HG03103 (cell line): ENCODE results near the gene ROCK1.
"Not testable (repeated sequence)": the region's sequence is repeated elsewhere in the genome, so short reads cannot be mapped to it uniquely, and the experiment has no call there.

Experiments
- ATAC-seq: cut with Tn5 transposase; IDR thresholded peaks from one replicate; pipeline ENCODE4 v1.9.1; 2021; ENCODE audit warnings: low read depth; ENCODE audit not compliant: unreplicated experiment

ROCK1 gene

DNA sequence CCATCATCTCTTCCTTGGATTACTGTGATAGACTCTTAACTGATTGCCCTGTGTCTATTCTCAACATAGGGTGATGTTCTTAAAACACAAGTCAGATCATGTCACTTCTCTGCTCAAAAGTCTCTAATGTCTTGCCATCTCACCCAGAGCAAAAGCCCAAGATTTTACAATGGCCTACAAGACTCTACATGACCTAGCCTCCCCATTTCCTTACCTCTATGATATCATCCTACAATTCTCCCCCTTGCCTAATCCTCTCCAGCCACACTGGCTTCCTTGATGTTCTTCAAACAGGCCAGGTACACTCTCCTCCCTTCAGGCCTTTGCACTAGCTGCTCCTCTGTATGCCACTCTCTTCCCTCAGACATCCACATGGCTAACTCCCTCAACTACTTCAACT, 55.1 kb downstream of the ROCK1 start:
- ATAC-seq, result no peak

DNA sequence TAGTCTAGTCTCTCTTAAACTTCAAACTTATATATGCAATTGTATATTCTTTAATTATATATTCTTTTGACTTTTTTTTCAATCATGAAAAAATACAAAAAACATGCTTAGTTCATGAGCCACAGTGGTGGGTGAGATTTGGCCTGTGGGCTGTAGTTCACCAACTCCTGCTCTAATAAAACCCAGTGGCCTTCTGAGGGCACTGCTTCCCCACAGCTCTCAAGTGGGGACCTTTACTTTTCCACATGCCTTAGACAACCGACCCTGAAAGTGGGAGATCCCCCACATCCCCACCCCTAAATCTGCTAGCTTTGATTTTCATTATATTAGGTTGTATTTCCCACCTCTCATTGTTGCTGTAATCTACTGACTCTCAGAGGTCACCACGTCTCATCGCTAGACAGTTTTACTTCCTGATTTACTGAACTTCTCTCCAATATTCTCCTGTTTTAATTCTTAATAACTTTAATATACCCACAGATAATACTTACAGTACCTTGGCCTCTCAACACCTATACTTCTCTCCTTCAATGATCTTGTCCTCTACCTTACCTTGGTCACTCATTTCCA, 57.3 kb downstream of the ROCK1 start:
- ATAC-seq, result no peak

DNA sequence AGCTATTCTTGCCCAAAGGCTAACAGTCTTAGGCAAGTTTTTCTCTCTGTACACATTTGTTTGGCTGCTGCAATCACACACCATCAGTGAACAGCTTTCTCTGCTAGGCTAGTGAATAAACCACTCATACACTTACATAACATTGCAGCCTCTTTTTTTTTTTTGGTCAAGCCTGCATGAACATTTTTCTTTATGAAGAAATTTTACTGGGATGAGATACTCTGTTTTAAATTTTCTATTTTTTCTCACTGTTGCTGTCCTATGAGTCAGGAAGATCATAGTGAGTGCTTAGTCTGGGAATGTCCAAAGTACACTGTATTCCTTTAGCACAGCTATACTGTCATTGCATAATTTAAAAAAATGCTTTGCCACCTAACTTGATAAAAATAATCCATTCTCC, 58.5 kb downstream of the ROCK1 start:
- ATAC-seq, result no peak

DNA sequence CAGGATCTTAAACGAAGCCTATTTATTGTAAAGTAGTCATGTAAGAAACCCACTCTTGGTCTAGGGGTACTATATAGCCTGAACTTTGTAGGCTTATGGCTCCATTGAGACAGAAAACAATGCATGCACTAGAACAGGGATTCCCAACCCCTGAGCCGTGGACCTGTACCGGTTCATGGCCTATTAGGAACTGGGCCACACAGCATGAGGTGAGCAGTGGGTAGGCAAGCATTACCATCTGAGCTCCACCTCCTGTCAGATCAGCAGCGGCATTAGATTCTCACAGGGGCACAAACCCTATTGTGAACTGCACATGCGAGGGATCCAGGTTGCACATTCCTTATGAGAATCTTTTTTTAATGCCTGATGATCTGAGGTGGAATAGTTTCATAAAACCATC, 59.2 kb downstream of the ROCK1 start:
- no peak for ATAC-seq

DNA sequence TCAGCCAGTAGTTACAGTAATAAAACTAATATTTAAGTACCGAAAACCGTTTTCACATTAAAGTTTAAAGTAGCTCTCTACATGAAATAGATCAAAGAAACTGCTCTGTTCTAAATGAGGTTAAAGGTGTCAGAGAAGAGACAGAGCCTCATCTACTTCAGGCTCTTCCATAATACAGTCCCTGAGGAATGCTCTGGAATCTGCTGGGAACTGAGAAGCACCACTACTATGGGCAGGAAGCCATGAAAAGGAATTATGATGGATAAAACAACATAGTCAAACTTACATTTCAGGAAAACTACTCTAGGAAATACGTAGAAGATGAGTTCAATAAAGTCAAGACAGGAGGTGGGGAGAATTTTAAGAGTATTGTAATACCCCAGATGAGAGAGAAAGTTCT, 60.0 kb downstream of the ROCK1 start:
- no peak for ATAC-seq

DNA sequence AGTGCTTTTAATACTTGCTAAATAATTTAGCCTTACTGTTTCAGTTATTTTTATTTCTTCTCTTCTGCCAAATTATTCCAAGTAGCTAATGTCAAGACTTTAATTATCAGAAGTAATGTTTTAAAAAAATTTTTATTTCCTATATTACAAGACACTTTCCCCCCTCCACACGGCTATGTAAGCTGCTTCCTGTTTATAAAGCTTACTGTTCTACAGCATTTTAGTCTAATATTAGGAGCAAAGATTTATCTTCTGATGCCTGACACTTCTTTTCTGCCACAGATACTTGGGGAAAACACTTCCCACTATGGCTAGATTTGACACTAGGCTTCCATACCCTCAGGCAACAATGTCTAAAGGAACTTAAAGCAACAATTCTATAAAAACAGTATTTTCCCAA, 62.3 kb downstream of the ROCK1 start:
- no peak for ATAC-seq

DNA sequence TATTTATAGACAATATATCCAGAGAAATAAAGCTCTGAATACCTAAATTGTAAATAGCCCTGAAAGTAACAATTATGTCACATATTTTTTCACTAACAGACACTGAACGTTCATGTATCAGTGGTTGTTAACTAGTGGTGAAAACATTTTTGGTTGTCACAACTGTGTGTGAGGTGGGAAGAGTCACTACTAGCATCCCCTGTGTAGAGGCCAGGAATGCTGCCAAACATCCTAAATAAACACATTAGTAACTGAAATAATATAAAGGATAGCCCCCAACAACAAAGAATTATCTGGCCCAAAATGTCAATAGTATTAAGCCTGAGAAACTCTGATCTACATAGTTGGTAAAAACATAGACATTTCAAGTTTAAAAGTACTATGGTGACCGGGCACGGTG, 64.5 kb downstream of the ROCK1 start:
- no peak for ATAC-seq

DNA sequence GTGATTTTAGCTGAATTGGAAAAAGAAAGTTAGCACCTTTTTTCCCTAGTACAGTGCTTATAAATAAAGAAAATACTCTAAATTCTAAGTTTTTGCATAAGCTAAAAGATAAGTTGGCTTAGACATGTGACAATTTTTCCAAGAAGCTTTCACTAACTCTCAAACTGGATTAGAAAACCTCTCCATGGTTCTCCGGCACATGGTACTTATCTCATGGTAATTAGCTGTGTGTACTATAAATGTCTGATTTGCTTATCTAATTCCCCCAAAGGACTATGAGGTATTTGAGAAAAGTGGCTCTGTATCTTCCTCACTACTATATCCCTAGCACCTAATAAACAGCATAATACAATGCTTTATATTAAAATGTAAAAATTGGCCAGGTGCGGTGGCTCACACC, 71.1 kb downstream of the ROCK1 start:
- ATAC-seq, result no peak

GRCh38 chr18:21038201-21038600, 73.4 kb downstream of the ROCK1 start:
- ATAC-seq, result no peak

DNA sequence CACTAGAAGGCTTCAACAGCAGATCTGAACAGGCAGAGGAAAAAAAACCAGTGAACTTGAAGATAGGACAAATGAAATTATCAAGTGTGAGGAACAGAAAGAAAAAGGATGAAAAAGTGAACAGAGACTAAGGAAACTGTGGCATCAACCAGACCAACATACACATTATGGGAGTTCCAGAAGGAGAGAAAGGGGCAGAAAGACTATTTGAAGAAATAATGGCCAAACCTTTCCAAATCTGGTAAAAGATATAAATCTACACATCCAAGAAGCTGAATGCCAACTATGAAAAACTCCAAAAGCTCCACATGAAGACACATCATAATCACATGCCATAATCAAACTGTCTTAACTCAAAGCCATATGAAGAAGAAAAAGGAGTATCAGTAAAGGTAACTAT, 79.8 kb downstream of the ROCK1 start:
- no peak for ATAC-seq

DNA sequence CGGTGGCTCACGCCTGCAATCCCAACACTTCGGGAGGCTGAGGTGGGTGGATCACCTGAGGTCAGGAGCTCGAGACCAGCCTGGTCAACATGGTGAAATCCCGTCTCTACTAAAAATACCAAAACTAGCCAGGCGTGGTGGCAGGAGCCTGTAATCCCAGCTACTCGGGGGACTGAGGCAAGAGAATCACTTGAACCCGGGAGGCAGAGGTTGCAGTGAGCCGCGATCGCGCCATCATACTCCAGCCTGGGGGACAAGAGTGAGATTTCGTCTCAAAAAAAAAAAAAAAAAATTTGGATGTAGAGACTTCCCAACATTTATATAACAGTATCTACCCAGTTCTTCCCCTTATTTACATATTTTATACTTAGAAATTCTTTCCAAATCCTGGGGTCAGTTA, 93.4 kb downstream of the ROCK1 start:
- not testable (repeated sequence) for ATAC-seq

DNA sequence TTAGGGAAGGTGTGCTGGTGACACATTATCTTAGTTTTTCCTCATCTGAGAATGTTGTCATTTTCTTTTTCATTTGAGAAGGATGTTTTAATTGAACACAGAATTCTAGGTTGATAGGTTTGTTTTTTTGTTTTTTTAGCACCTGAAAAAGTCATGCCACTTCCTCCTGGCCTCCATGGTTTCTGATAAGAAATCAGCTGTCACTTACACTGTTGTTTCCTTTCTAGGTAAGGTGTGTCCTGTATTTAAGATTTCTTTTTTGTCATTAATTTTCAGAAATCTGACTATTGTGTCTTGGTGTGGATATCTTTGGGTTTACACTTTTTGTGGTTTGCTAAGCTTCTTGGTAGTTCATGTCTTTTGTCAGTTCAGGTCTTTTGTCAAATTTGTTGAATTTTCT, 99.3 kb downstream of the ROCK1 start:
- ATAC-seq, result no peak

GRCh38 chr18:21004726-21005125, 106.9 kb downstream of the ROCK1 start:
- ATAC-seq, result no peak

GRCh38 chr18:21000667-21001066, 110.9 kb downstream of the ROCK1 start:
- no peak for ATAC-seq

DNA sequence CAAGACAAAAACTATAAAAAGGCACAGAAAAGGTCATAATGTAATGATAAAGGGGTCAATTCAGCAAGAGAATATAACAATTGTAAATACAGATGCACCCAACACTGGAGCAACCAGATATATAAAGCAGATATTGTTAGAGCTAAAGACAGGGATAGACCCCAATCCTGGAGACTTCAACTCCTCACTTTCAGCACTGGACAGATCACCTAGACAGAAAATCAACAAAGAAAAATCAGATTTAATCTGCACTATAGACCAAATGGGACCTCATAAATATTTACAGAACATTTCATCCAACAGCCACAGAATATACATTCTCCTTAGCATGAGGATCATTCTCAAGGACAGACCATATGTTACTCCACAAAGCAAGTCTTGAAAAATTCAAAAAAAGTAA, 114.2 kb downstream of the ROCK1 start:
- ATAC-seq, result no peak

GRCh38 chr18:20996418-20996817, 115.2 kb downstream of the ROCK1 start:
- no peak for ATAC-seq

DNA sequence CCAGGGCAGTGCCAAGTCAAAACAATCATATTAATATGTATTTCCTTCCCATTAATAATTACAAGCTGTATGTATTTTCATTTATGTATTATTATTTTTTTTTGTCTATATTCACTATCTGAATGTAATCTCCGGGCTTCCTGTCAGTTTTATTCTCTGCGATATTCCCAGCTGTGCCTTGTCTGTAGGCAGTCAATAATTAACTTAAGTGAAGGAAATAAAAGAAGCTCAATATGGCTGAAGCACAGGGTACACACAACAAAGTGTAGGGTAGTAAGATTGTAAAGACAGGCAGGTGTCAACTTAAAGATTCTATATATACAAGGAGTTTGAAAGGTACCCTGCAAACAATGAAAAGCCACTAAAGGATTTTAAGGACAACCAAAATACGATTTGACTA, 122.9 kb downstream of the ROCK1 start:
- no peak for ATAC-seq

DNA sequence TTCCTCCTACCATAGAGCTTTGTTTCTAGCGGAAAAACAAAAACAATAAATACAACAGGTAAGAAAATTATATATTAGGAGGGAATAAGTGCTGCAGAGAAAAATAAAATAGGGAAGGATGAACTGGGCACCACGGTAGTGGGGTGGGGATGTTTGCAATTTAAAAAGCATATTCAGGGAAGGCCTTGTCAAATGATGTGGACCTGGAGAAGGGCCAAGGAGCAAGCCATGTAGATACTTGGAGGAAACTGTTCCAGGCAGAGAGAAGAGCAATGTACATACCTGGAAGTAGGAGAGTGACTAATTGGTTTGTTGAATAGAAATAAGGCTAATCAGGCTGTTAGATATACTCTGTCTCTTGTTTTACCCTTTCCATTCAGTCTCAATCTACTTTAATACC, 136.5 kb downstream of the ROCK1 start:
- ATAC-seq, result no peak

DNA sequence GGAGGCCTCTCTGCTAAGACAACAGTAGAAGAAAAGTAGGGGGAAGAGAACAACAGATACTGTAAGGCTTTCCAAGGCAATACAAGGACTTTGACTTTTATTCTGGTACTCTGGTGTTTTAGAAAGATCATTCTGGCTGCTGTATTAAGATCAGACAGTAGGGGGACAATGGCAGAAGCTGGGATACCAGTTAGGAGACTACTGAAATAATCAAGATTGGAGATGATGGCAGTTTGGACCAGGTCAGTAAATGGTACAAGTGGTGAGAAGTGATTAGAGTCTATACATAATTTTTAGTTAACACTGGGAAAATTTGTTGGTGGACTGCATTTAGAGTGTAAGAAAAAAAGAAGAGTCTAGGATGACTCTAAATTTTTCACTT, 139.7 kb downstream of the ROCK1 start:
- ATAC-seq, result no peak

- no peak for ATAC-seq
Observed at GRCh38 chr18:20966795-20967194, 144.8 kb downstream of the ROCK1 start.

- ATAC-seq, result no peak
Observed at GRCh38 chr18:20963027-20963426, 148.6 kb downstream of the ROCK1 start.

DNA sequence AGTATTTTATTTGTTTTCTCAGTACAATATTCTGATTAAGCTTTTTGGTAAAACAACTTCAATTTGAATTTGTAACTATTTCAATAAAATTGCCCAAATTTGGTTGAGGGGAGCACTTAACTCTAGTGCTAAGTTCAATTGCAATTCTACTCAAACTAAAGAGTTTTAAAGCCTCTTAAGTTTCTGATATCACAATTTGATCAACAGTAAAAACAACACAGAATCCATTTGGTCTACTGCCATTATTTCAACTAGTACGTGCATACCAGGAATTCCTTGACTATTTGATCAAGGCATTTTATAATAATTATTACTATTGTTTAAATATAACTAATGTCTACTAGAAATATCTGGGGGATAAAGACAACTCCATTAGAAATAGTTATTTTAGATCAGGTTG, 150.9 kb downstream of the ROCK1 start:
- ATAC-seq, result no peak

DNA sequence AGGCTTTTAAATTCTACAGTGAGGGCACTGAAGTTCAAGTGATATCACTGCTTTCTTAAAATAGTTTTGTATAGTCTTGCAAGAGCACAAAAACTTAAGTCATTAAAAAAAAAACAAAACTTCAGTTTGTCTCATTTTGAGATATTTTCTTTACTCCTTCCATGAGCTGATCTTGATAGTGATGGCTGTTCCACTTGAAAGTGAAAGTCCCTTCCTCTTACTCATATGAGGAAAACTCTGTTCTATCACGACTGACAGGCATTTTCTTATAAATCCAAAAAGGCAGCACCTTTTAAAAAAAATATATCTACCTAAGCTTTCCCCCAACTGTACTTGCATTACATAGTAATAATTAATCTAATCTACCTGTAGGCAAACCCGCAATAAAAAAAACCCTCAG, 160.8 kb downstream of the ROCK1 start:
- ATAC-seq, result peak; percentile 59
